GM21381 (cell line): ENCODE results near the gene RBBP8NL.
A peak's percentile ranks its signal among the peaks of the same experiment; 100 is the strongest.

Experiments
- ATAC-seq: cut with Tn5 transposase; IDR thresholded peaks from one replicate; pipeline ENCODE4 v1.9.1; 2021; ENCODE audit warnings: mild to moderate bottlenecking, moderate library complexity; ENCODE audit not compliant: unreplicated experiment

RBBP8NL gene

DNA sequence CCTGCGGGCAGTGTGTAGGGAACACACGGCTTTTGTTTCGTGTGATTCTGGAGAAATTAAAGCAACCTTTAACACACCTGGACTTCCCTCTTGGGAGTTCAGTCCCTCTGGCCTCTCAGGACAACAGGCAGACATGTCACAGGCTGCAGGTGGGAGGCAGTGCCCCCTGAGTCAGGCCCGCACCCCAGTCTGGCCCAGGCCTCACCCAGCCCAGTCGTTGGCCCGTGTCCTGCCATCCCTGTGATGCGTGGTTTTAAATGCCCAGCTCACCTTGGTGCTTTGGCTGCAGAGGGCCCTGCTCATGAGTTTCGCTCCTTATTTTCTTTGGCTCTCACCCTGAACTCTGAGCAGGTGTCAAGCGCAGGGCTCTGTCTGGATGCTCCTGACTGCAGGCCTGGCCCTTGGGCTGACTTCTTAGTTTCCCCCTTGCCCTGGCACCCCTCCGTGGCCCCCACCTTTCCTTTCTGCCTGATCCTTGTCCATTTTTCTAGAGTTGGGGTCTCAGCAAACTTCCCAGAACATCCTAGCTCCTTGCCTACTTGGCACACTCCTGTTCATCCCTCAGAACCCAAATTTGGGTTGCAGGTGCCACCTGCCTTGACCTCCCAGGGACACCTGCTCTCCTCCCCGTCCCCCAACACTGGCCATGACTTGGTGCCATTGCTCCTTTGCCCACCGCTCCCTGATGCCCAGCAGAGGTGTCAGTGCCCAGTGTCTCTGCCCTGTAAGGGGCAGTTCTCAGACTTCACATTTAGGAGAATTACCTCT, 18.1 kb downstream of the RBBP8NL start:
- no peak for ATAC-seq

DNA sequence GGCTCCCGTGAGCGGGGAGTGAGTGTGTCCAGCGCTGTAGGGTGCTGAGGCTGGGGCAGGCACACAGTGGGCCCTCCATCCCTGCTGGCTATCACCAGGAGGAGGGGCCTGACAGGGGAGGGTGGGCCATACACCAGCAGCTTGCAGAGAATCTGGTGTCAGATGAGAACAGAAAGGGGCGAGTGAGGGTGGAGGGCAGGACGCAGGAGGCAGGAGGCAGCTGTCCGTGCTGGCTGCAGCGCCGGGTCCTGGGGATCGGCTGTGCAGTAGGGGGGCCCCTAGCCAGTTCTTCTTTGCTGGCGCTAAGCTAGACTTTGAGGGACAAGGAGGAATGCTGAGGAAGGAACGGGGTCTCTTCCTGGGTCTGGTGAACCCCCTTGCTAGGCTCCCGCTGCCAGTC, 18.7 kb downstream of the RBBP8NL start:
- ATAC-seq, result no peak

DNA sequence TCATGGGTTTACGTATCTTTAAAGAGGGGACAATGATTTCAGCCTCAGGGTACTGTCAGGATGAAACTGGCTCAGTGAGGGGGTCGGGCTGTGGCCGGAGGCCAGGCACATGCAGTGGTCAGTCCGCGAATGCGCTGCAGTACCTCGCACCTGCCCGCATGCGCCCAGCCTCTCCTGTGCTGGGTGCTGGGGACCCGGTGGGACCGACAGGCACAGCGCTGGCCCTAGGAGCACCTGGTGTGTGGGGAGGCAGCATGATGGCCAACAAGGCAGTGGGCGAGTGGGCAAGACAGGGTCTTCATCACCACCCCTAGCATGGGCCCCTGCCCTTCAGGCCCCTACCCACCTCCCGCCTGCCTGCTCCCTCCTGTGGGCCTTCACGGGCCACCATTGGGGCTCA, 19.3 kb downstream of the RBBP8NL start:
- ATAC-seq, result no peak

DNA sequence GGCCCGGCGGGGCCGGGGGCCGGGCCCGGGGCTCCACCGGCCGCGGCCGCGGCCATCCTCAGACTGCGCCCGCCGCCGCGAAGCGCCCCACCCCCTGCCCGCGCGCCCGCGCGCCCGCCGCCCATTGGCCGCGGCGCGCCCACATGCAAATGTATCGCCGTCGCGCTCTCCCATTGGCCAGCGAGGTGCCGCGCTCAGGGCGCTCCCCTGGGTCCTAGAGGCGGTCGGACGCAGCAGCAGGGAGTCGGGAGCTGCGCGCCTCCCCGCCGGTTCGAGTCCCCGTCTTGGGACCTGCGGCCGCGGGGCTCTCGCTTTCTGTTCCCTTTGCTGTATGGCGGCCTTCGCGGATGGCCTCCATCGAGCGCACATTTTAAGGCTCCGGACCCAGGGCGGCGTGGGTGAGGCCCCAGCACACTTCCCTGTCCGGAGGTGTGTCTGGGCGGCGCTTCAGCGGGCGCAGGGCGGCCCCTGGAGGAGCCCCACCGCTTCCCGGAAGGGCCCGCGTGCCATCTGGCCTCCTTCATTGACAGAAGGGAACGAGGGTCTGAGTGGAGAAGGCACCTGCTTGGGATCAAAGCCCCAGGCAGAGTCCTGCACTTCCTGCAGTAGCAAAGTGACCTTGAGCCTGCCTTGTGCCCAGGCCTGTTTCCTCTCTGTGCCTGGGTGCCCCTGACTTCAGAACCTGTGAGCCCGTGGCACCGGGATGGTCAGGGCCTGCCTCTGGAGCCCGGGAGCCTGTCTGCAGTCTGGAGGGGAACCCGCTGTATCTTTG, 19.9 kb downstream of the RBBP8NL start, which contains the start of gene CABLES2:
TSS of gene CABLES2 (minus strand) at position 65 of the 772 bp plus-strand sequence. CDS start at position 56, 9 bp downstream.
- ATAC-seq, result peak; percentile 82

DNA sequence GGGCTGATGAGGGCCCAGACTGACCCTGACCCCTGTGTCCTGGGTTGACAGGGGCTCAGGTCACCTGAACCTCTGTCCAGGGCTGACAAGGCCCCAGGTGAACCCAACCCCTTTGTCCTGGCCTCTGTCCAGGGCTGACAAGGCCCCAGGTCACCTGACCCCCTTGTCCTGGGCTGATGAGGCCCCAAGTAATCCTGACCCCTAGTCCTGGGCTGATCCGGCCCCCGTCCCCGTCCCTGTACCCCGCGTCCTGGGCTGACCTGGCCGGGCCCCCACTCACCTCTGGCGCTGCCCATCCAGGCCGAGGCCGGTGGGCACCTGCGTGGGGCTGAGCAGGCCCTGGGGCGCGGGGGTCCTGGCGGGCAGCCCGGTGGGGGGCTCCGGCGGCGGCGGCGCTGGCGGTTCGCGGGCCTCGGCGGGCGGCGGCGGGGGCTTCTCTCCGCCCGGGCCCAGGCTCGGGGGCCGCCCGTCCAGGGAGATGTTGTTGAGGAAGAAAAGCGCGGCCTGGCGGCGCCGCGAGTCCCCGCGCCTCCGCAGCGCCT, 20.6 kb downstream of the RBBP8NL start:
- ATAC-seq, result peak; percentile 2

DNA sequence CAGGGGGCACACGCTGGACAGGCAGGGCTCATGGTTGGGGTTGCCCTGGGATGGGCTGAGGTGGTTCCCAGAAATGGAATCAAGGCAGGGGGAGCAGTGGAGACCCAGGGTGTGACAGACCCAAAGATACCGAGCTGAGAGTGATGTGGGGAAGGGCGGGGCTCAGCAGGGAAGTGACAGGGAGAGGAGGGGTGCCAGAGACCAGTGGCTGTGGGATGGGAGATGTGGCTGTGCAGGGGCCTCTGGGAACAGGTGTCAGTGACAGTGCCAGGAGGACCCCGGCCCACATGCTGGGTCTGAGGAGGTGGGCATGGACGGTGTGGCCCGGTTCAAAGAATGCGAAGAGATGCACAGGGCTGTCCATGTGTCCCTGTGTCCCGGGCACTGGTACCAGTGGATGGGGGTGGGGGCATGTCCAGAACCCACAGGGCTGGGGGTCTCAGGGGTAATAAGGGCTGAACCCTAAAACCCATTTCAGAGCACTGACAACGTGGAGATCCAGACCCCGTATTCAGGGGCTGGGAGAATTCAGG, 21.3 kb downstream of the RBBP8NL start:
- no peak for ATAC-seq

DNA sequence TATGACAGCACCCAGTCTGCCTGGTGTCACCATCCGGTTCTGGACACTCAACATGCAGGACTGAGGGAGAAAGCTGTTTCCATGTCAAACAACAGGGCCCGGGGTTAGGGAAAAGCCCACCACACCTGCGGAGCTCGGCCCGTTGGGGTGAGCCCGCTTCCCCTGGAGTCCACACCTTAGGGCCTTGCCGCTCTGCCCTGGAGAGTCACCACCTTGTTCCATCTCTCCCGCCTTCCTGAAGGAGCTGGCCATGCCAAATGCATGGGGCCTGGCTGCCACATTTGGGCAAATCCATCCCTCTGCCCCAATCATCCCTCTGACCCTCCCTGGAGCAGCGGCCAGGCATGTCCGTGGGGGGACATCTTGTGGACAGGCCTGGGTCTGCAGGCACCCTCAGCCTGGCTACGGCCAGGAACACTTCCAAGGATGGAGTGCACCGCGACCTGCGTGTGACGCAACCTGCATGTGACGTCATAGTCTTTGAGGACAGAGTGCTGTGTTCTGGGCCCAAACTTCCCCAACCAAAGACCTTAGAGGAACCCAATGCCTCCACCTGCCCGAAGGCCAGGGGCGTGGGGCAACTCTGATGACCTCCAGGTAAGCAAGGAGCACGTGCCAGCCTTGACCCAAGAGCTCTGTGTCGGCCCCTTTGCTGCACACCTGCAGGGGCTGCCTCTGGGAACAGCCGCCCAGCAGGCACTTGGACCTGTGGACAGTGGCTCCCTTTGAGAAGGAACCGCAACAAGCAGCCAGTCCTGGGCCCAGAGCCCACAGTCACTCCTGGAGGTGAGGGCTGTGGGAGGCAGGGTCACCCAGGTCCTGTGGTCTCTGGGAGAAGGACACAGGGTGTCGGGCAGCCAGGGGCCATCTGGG, 22.0 kb downstream of the RBBP8NL start:
- ATAC-seq, result no peak

DNA sequence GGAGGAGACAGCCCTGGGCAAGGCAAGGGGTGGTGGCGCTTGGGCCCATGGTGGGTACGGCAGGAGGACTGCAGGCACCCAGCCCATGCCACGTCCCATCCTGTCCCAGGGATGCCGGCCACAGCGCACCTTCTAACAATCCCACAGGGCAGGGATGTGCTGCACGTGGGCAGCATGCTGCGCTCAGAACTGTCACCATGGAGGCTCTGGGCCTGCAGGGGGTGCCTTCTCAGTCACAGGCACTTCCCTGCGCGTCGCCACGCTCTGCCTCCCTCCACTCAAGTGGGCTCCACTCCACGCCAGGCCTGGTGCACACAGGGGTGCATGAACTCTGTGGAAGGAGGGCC, 22.6 kb downstream of the RBBP8NL start:
- ATAC-seq, result no peak

DNA sequence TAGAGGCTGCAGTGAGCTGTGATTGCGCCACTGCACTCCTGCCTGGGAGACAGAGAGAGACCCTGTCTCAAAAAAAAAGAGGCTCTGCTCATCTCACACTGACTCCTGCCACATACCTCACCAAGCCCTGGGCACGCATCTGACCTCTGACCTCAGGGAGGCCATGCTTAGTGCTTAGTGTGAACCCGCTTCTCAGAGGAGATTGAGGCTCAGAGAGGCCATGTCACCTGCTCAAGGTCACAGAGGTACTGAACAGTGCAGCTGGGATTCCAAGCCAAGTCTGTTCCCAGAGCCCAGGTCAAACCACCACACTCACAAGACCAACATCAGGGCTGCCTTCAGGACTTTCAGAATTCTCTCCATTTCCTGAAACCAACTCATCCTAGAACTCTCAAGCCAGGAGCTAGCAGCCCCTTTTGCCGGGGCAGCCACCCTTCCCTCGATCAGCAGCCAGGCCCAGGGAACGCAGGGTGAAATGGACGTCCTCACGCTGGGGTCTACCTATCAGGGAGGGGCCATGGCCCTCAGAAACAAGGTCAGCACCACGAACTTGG, 23.1 kb downstream of the RBBP8NL start:
- no peak for ATAC-seq

DNA sequence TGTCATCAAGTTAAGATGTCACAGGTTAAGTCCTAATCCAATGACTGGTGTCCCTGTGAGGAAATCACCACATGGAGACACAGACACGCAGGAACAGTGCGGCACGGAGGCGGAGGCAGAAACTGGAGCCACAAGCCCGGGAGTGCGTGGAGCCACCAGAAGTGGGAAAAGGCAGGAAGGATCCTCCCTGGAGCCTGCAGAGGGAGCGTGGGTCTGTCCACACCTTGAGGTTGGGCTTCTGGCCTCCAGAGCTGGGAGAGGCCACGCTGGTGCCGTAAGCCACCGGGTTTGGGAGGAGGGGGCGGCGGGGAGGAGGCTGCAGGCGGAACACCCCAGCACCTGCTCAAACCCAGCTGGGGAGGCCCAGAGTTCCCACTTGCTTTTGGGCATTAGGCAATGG, 24.0 kb downstream of the RBBP8NL start:
- no peak for ATAC-seq

DNA sequence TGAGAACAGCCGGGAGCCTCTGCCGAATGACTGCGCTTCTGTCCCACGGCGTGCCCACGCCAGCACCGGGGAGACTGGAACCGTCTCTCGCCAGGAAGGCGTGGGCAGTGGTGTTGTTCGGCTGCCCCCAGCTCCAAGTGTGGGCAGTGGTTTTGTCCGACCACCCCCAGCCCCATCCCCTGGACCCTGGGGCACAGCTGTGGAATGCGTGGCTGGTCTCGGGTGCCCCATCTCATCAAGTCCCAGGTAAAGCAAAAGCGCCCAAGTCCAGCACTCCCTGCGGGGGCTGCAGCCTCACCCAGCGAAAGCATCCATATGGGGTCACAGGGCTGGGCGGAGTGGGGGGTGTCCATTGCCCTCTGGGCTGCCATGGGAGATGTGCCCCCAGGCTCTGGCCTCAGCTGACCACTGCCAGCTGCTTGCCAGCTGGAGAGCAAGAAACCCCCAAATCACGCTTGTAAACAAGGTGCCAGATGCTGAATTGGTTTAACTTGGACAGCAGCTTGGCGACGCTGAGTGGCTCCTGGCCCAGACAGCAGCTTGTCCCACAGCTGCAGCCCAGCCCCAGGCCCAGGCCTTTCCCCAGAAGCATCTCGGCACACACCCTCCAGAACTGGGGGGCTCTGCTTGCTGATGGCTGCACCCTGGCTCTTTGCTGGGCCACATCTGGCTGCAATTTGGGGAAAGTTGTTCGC, 24.7 kb downstream of the RBBP8NL start:
- ATAC-seq, result no peak

DNA sequence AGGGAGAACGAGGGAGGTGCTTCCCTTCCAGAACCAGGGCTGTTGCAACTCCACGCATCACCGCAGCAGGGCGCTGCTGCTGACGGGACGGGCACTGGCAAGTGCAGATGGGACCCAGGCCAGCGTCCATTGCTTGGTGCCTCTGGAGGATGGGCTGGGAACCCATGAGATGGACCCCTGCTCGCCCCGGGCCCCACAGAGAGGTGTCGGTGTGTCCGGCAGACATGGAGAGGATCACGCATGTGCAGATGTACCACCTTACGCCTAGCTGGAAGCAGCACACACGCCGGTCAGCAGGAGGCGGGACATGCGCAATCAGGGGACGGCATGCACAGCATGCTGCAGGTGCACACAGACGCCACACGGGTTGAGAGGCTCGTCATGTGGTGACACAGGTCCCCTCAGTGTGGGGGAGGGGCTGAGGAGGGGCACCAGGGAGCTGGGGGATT, 26.0 kb downstream of the RBBP8NL start:
- ATAC-seq, result no peak

DNA sequence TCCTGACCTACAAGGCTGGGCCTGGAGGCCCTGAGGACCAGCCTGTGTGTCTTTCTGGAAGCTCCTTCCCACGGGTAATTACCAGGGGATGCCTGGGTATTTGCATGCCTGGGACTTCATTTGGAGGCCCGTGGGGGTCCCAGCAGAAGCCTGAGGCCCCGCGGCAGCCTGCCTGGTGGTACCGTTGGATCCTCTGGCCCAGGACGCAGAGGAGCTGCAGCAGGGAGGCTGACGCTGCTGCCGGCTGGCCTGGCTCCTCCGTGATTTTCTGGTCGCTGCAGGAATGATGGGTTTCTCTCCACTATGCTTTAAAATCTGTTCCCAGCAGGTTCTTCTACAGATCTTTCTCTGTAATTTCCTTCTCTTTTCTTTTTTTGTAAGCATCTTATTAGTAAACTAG, 26.8 kb downstream of the RBBP8NL start:
- no peak for ATAC-seq

DNA sequence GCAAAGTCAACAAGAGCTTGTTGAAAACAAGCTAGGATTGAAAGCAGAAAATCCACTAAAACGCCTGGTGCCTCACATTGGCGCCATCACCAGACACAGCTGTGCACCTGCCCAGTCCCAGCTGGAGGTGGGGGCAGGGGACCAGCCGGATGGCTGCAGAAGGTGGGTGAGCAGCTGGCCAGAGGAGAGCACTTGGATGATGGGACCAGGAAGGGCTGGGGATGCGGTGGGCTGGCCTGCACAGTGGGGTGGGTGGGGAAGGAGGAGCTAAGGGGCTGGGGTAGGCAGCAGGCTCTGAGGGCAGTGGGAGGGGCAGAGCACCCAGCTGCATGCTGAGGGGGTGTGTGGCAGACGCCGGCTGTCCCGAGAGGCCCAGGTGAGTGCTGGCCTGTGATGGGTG, 27.3 kb downstream of the RBBP8NL start:
- no peak for ATAC-seq

DNA sequence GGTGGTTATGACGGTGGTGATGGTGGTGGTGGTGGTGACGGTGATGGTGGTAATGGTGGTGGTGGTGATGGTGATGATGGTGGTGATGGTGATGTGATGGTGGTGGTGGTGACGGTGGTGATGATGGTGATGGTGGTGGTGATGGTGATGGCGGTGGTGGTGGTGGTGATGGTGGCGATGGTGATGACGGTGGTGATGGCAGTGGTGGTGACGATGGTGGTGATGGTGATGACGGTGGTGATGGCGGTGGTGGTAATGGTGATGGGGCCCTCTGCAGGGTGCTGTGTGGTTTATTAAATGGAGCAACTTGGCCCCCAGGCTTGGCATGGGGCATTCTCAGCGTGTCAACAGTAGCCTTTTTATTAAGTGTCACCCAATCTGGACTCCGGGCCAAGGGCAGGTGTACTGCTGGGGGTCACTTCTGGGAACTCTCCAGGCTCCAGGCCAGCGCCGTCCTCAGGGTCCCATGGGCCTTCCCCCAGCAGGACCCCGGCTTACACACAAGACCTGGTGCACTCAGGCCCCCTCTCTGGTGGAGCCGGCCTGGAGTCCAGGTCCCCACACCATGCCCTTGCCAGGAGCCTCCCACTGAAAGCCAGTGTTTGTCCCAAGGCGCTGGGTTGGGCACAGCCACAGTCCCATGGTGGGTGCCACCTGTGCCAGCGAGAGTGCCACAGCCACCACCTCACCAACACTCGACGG, 29.1 kb downstream of the RBBP8NL start:
- no peak for ATAC-seq

DNA sequence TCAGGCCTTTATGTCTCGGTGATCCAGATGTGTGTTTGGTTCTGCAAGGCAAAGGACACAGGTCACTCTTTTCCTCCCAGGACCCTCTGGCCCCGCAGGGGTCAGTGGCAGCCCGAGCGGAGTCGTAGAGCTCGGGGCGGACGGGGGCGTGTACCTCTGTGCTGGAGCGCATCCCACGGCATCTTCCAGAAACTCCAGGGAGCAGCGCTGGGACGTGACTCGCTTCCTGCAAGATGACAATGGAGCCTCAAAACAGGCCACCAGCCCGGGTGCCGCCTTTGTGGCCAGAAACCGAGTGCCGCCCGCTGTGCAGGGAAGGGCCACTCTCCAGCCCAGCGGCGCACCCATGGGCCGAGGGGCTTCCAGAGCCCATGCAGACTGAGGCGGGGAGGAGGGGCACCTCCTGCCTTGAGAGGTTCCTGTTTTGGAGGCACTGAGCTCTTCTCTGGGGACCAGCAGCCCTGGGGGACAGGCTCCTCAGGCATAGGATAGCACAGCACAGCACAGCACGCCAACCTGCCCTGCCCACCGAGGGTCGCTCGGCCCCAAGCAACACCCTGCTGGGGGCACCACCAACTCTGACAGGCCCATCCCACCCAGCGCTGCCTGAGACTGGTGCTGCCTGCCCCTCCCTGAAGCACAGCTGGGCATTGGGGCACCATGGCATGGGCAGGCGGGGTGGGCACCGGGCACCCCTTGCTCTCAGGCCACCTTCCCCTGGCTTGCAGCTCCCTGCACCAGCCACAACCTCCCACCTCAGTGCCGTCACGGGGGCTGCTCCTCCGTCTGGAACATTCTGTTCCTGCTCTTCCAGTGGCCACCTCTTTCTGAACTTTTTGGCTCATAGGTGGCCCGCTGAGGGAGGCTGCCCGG, 30.7 kb downstream of the RBBP8NL start:
- no peak for ATAC-seq

DNA sequence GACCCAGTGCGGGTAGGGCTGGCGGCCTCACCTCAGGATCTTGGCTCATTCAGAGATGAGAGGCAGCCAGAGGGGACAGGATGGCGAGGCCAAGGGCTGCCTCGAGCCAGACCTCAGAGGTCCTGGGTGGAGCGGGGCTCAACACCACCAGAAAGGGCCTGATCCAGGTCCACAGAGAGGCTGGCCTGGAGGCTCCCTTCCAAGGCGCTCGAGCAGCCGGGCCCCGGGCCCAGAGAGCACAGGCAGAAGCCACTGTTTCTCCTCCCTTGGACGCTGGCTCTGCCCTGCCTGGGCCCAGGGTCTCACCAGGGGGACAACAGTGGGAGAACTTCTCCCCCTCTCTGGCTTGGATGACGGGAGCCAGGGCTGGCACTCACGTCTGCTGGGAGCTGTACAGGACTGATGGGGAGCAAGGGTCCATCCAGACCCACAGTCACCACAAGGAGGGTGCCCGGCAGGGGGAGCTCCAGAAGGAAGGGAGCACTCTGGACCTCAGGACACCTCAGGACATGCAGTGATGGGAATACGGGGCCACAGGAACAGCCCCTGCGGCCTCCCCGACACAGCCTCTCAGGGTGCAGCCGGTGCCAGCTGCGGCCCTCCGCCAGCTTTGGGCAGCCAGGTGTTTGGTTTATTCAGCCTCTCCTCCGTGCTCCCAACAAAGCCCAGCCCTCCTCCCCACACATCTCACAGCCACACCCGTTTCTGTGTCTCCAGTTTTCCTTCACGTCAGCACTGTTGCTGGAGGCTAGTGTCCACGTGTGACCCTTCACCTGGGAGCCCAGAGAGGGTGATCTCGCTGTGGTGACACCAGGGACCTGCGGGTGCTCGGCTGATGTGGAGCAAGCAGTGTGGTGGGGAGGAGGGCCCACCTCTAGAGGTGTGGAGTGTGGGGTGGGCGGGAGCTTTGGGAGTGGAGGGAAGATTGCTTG, 31.8 kb downstream of the RBBP8NL start:
- ATAC-seq, result no peak
